ENCODE measurements around the gene CARD14.
A peak's percentile ranks its signal among the peaks of the same experiment; 100 is the strongest.
"Not testable (repeated sequence)": the region's sequence is repeated elsewhere in the genome, so short reads cannot be mapped to it uniquely, and the experiment has no call there.

Gene CARD14

GRCh38 chr17:80248894-80249710 is 79.3 kb downstream of the CARD14 start:
- no peak for DNase-seq

GRCh38 chr17:80251966-80252365 is 82.1 kb downstream of the CARD14 start:
- DNase-seq: no peak

GRCh38 chr17:80252871-80253270 is 83.0 kb downstream of the CARD14 start:
- DNase-seq: peak; percentile 35

GRCh38 chr17:80253631-80254395 is 84.0 kb downstream of the CARD14 start:
- peak; percentile 41 for DNase-seq

- DNase-seq: peak; percentile 49
Observed at GRCh38 chr17:80254396-80255251, 84.8 kb downstream of the CARD14 start.

- no peak for DNase-seq
Observed at GRCh38 chr17:80256034-80256350, 86.2 kb downstream of the CARD14 start.

GRCh38 chr17:80257716-80258213 is 87.9 kb downstream of the CARD14 start:
- no peak for DNase-seq

- DNase-seq: not testable (repeated sequence)
Observed at GRCh38 chr17:80258296-80258695, 88.5 kb downstream of the CARD14 start.

All from right kidney (tissue), 1 donor.